Ecto neural progenitor cell (in vitro differentiated cells): Measurements from ENCODE around the gene FOXO6.

ENCODE experiments used
- DNase-seq: peaks from one replicate; pipeline ENCODE4 v3.0.0-alpha.2; 2018; ENCODE audit warnings: low spot score

FOXO6 gene

DNA sequence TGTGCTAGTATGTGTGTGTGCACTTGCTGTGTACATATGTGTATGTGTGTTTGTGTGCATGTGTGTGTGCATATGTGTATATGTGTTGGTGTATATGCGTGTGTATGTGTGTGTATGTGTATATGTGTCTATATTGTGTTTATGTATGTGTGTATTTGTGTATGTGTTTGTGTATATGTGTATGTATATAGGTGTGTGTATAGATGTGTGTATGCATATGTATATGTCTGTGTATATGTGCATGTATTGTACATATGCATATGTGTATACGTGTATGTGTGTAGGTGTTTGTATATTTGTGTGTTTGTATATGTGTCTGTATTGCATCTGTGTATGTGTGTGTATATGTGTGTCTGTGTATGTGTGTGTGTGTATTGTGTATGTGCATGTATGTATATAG lies 64.1 kb downstream of the FOXO6 start:
- DNase-seq: no peak

DNA sequence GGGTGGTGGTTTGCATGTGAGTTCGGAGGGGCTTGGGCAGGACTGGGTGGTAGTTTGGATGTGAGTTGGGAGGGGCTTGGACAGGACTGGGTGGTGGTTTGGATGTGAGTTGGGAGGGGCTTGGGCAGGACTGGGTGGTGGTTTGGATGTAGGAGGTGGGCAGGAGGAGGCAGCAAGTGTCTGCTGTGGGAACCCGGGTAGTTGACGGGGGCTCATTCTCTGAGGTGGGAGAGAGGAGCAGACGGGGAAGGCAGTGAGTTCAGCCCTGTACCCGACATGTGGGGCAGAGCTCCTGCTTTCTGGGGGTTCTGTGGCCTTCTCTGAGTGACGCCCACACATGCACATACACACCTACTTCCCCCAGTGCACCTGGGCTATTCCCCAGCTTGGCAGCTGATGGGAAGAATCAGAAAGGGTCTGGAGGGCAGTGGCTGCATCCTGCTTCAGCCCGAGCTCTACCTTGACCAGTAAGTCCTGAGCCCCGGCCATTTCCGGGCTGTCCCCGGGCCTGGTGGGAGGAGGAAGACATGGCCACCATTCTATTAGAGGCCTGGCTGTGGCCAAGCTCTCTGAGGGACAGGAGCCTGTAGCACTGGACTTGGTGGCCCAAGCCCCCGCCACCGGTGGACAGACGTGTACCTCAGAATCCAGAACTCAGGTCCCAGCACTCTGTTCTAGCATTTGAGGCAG lies 65.1 kb downstream of the FOXO6 start:
- DNase-seq: no peak

GRCh38 chr1:41427122-41427913 lies 66.1 kb downstream of the FOXO6 start:
- DNase-seq: no peak

DNA sequence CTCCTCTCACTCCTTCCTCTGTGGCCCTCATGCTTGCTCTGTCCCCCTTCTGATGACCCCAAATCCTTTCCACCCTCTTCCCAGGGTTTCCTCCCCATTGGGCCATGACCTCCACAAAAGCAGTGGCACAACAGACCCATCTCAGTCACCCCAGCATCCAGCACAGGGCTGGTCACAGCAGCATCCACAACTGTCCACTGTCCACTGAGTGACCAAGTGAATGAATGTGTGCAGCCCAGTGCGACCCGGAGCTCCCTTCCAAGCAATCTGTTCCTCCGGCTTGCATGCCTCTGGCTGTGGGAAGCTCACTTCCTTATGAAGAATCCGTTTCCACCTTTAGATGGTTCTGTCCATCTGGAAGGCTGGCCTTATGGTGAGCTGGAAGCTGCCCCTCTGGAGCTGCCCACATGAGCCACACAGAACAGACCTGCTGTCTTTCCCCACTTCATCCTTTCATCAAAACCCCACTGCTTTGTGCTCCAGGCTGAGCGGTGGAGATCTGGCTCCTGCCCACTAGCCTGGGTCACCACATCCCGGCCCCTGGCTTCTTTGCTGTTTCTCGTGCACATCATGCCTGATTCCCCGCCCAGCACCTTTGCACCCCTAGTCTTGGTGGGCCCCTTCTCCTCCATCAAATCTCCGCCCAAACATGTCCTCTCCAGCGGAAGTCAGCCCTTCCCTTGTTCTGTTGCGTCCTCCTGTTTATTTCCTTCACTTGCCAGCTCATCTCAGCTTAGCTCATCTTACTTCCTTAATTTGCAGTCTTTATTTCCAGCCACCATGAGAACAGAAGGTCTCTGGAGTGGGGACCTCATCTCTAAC lies 66.9 kb downstream of the FOXO6 start:
- DNase-seq: no peak

DNA sequence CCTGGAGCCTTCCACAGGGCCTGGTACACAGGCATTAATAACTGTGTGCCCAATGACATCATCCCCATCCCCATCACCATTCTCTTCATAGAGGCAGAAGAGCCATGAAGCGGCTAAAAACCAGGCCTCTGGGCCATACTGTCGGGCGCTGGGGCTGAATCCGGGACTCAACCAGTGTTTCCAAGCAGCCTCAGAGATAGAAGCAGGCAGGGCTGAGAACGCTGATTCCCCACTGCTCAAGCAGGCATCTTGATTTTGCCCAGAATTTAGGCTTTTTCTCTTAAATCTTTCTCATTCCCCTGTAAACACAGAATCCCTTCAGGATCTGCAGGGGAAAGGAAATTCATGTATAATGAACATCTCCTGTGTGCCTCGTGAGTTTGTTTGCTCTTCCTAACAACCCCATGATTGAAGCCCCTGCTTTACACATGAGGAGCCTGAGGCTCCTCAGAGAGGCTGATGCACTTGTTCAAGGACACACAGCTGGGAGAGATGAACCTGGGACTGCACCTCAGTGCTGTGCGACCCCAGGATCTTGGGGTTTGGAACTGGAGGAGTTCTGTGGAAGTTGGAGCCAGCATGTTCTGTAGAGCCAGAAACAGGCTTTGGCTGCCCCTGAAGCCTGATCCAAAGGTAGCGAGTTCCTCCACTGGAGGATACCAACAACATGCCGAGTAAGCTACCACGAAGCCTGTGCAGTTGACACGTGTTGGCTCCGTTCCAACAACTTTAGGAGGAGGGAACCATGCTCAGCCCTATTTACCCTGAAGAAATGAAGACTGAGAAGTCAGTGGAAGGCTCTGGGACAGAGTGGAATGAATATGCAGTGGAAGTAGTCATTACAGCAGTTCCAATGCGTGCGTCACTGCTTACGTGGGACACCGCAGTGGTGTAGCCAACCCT lies 67.8 kb downstream of the FOXO6 start:
- DNase-seq: no peak

GRCh38 chr1:41429641-41430035 lies 68.4 kb downstream of the FOXO6 start:
- no peak for DNase-seq

GRCh38 chr1:41430069-41430468 lies 68.8 kb downstream of the FOXO6 start:
- DNase-seq: no peak

- no peak for DNase-seq
These were observed 69.3 kb downstream of the FOXO6 start for GRCh38 chr1:41430582-41430981.

GRCh38 chr1:41431490-41432350 lies 70.5 kb downstream of the FOXO6 start:
- DNase-seq: no peak
